Skeletal muscle tissue (tissue), 4 donors: ENCODE measurements around the gene TPGS1. TPM values are rescaled to one million over a fixed set of nuclear protein-coding genes. Genes with fewer than 3 reads are reported as not detected.

ENCODE experiments used
- H3K27ac ChIP-seq: one replicate; pipeline ENCODE4 v1.7.0; 2013; ENCODE audit warnings: mild to moderate bottlenecking, low read depth, low read length, inconsistent platforms
- H3K27me3 ChIP-seq, 3 donors: one replicate each; pipeline ENCODE4 v1.7.0; 2013; ENCODE audit warnings: low read length in 3 of 3; ENCODE audit not compliant: control insufficient read depth in 3 of 3, insufficient read depth in 3 of 3
- H3K36me3 ChIP-seq, 3 donors: one replicate each; pipeline ENCODE4 v1.7.0; 2013; ENCODE audit warnings: low read length in 3 of 3; ENCODE audit not compliant: control insufficient read depth in 3 of 3, insufficient read depth in 3 of 3
- H3K4me1 ChIP-seq, 3 donors: one replicate each; pipeline ENCODE4 v1.7.0; 2013; ENCODE audit warnings: low read length in 3 of 3, mild to moderate bottlenecking in 3 of 3; ENCODE audit not compliant: control insufficient read depth in 3 of 3, insufficient read depth in 3 of 3
- H3K4me3 ChIP-seq, 3 donors: one replicate each; pipeline ENCODE4 v1.7.0; 2013; ENCODE audit warnings: low read length in 3 of 3
- H3K9ac ChIP-seq, 3 donors: one replicate each; pipeline ENCODE4 v1.7.0; 2013; ENCODE audit warnings: low read length in 3 of 3, mild to moderate bottlenecking in 3 of 3, moderate library complexity in 2 of 3, low read depth in 1 of 3
- H3K9me3 ChIP-seq, 3 donors: one replicate each; pipeline ENCODE4 v1.7.0; 2013; ENCODE audit warnings: low read length in 3 of 3; ENCODE audit not compliant: control insufficient read depth in 3 of 3
- total RNA-seq: library from RNA; depleted of rRNA; stranded (reverse); fragments of >200 nt; gene quantifications from one replicate; pipeline ENCODE4 v1.2.3, GENCODE V29; 2014
- donor health status: Osteomylitis.

Gene TPGS1
- total RNA-seq, 1 donor from 2014 or later, result 24.5 TPM

DNA sequence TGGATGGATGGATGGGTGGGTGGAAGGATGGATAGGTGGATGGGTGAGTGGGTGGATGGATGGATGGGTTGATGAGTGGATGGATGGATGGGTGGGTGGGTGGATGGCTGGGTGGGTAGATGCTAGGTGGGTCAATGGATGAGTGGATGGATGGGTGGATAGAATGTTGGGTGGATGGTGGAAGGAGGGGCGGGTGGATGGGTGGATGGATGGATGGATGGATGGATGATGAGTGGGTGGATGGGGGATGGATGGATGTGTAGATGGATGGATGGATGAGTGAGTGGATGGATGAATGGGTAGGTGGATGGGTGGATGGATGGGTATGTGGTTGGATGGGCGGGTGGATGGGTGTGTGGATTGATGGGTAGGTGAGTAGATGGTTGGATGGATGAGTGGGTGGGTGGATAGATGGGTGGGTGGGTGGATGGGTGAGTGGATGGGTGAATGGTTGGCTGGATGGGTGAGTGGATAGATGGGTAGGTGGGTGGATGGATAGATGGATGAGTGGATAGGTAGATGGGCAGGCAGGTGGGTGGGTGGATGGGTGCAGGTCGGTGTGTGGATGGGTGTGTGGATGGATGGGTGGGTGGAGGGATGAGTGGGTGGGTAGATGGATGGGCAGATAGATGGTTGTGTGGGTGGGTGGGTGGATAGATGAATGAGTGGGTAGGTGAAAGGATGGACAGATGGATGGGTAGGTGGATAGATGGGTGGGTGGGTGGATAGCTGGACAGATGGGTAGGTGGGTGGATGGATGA lies 42.1 kb upstream of the TPGS1 start:
- Histone ChIP-seq H3K4me1 (peaks cover 0 to 5% (median 3%) of the 10 kb centered on the region in 3 donors), H3K27ac (no peak overlapping the region), H3K36me3 (no peaks in the 10 kb centered on the region), H3K4me3 (no peak overlapping the region), H3K9me3 (no peaks in the 10 kb centered on the region), H3K9ac (no peak overlapping the region), H3K27me3 (peaks cover 0 to 12% (median 7%) of the 10 kb centered on the region in 3 donors)

- no peaks in the 10 kb centered on the region for H3K4me1 ChIP-seq
- no peak overlapping the region for H3K4me3 ChIP-seq
- H3K27ac ChIP-seq, result no peak overlapping the region
- H3K36me3 ChIP-seq, result no peaks in the 10 kb centered on the region
- no peaks in the 10 kb centered on the region for H3K9me3 ChIP-seq
- H3K27me3 ChIP-seq, result peaks cover 0 to 2% (median under 1%) of the 10 kb centered on the region in 3 donors
- no peak overlapping the region for H3K9ac ChIP-seq
Observed at GRCh38 chr19:467554-467953, 39.7 kb upstream of the TPGS1 start.

DNA sequence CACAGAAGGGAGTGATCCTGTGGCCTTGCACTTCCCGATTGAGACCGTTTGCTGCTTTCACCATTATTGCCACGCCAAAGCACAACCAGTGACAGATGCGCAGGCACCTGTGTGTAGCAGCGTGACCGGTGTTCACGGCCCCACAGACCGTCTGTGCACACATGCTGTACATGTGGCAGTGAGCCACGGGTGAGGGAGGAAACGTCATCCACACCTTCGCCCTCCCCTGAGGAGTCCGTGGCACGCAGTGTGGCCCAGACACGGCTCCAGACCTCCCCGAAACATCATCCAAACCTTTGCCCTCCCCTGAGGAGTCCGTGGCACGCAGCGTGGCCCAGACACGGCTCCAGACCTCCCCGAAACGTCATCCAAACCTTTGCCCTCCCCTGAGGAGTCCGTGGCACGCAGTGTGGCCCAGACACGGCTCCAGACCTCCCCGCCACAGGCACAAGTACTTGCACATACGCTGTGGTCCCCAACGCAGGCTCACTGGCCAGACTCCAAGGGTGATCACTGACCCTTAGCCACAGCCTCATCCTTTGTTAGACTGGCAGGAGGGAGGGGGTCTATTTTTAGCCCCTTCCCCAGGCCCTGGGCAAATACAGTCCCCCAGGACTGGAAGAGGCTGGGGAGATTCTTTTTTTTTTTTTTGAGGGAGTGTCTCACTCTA lies 38.6 kb upstream of the TPGS1 start:
- Histone ChIP-seq H3K36me3 (no peaks in the 10 kb centered on the region), H3K9me3 (no peaks in the 10 kb centered on the region), H3K4me3 (no peak overlapping the region), H3K27ac (no peak overlapping the region), H3K9ac (no peak overlapping the region), H3K27me3 (no peaks in the 10 kb centered on the region), H3K4me1 (no peaks in the 10 kb centered on the region)

- H3K4me3 ChIP-seq, result no peak overlapping the region
- peaks cover 0 to 3% (median 3%) of the 10 kb centered on the region in 3 donors for H3K27me3 ChIP-seq
- peaks cover 3 to 8% (median 5%) of the 10 kb centered on the region in 3 donors for H3K4me1 ChIP-seq
Observed at GRCh38 chr19:469833-470232, 37.5 kb upstream of the TPGS1 start.

DNA sequence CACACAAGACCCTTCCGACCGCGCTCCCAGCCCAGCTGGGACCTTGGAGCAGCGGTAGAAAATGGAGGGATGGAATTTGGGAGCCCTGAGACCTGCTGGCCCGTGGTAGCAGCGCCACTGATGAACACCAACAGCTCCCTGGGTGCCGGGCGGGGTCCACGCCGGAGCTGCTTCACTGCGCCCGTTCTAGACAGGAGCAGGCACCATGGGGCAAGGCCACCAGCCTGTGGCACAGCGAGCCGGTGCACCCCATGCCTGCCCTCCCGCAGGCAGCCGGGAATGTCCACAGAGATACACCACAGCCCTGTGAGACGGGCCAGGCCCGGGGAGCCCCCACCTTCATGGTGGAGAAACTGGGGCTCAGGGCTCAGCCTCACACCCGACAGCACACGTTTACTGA lies 36.6 kb upstream of the TPGS1 start:
- Histone ChIP-seq H3K27ac (no peak overlapping the region), H3K9ac (no peak overlapping the region), H3K9me3 (no peaks in the 10 kb centered on the region), H3K27me3 (peaks cover 3 to 5% (median 3%) of the 10 kb centered on the region in 3 donors), H3K4me1 (peaks cover 6 to 14% (median 10%) of the 10 kb centered on the region in 3 donors), H3K36me3 (no peaks in the 10 kb centered on the region), H3K4me3 (no peak overlapping the region)

More at GRCh38 chr19:469833-470232, 37.5 kb upstream of the TPGS1 start:
- H3K9me3 ChIP-seq, result no peaks in the 10 kb centered on the region
- H3K36me3 ChIP-seq, result no peaks in the 10 kb centered on the region
- H3K27ac ChIP-seq, result no peak overlapping the region
- no peak overlapping the region for H3K9ac ChIP-seq

- H3K4me3 ChIP-seq, result no peak overlapping the region
- no peaks in the 10 kb centered on the region for H3K36me3 ChIP-seq
- peaks cover 3 to 5% (median 3%) of the 10 kb centered on the region in 3 donors for H3K27me3 ChIP-seq
- H3K4me1 ChIP-seq, result peaks cover 6 to 14% (median 10%) of the 10 kb centered on the region in 3 donors
- no peak overlapping the region for H3K27ac ChIP-seq
- no peaks in the 10 kb centered on the region for H3K9me3 ChIP-seq
- no peak overlapping the region for H3K9ac ChIP-seq
Observed at GRCh38 chr19:472005-472858, 35.1 kb upstream of the TPGS1 start.

DNA sequence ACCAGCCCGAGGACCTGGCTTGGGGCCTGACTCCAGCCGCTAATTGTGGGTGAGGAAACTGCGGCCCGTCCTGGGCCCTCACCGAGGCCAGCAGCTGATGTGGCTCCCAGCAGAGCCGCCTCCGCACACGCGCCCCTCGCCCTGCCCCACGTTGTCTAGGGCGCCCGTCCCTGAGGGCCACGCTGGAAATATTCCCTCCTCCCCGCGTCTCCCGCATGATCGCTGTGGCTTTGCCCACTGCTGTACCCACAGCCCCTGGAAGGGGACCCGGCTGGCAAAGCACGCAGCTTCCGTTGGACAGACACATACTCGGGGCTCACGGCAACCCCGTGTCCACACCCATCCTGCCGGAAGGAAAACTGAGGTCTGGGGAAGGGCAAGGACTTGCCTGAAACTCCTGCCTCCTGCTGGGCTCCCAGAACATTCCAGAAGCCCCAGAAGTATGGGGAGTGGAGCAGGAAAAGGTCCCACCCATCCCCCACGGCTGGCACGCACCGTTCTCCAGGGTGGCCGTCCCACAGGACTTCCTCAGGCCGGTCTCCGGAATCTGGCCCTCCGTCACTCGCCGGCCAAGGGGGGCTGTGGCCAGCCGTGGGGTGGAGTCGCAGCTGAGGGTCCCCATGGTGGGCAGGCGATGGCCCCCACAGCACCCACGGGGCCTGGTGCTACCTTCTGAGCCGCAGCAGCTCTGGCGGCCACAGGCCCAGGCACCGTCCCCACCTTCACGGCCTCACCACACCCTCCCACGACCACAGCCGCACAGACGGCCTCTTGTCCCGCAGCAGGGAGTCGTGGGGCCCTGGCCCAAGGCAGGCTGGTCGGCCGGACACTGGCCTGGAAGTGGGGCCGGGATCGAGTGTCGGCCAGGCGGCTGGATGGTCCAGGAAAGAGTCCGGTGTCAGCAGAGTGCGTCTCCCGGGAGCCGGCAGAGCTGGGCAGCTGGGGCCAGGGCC lies 32.9 kb upstream of the TPGS1 start:
- Histone ChIP-seq H3K9me3 (no peaks in the 10 kb centered on the region), H3K9ac (peak overlapping the region; percentile 64 to 81 (median 70)), H3K36me3 (no peaks in the 10 kb centered on the region), H3K4me1 (peaks cover 6 to 14% (median 10%) of the 10 kb centered on the region in 3 donors), H3K27ac (peak overlapping the region; percentile 51), H3K4me3 (peak overlapping the region; percentile 51 to 56 (median 52)), H3K27me3 (peaks cover 3 to 5% (median 3%) of the 10 kb centered on the region in 3 donors)

GRCh38 chr19:475360-475759 lies 31.9 kb upstream of the TPGS1 start:
- H3K4me3 ChIP-seq, result no peak overlapping the region
- H3K9ac ChIP-seq, result peak overlapping the region in 1 of 3 donors; percentile 81

More at GRCh38 chr19:475360-475759, 31.9 kb upstream of the TPGS1 start:
- Histone ChIP-seq H3K9me3 (no peaks in the 10 kb centered on the region), H3K4me1 (peaks cover 10 to 18% (median 16%) of the 10 kb centered on the region in 3 donors), H3K36me3 (no peaks in the 10 kb centered on the region), H3K27ac (no peak overlapping the region), H3K27me3 (peaks cover 3 to 5% (median 3%) of the 10 kb centered on the region in 3 donors)
